ENCODE data around the gene NSA2. TPM values are rescaled to one million over a fixed set of nuclear protein-coding genes. Genes with fewer than 3 reads are reported as not detected.

NSA2 gene
- polyA plus RNA-seq, 1 donor, result 233 TPM

- no peak for DNase-seq
These were observed 34.9 kb downstream of the NSA2 start for GRCh38 chr5:74801941-74802340.

- DNase-seq, result no peak
These were observed 43.9 kb downstream of the NSA2 start for GRCh38 chr5:74810915-74811314.

GRCh38 chr5:74816875-74817274 is 49.8 kb downstream of the NSA2 start:
- DNase-seq, result no peak

GRCh38 chr5:74822288-74822687 is 55.2 kb downstream of the NSA2 start:
- no peak for DNase-seq

GRCh38 chr5:74829413-74829812 is 62.4 kb downstream of the NSA2 start:
- DNase-seq, result no peak

Other genes starting within 250 kb of the NSA2 start
- 102 TPM for gene ENC1, start 126.5 kb upstream of the NSA2 start, polyA plus RNA-seq (ENCODE audit: insufficient read length)
- gene HEXB, start 82.0 kb upstream of the NSA2 start, polyA plus RNA-seq (ENCODE audit: insufficient read length), result 146 TPM
- gene GFM2, start 132 bp upstream of the NSA2 start, polyA plus RNA-seq (ENCODE audit: insufficient read length), result 62.3 TPM
- 24.3 TPM for gene FAM169A, start 99.1 kb downstream of the NSA2 start, polyA plus RNA-seq (ENCODE audit: insufficient read length)

Data from left kidney (tissue), 2 donors.